ENCODE measurements around the gene KRT6C.

The KRT6C gene

DNA sequence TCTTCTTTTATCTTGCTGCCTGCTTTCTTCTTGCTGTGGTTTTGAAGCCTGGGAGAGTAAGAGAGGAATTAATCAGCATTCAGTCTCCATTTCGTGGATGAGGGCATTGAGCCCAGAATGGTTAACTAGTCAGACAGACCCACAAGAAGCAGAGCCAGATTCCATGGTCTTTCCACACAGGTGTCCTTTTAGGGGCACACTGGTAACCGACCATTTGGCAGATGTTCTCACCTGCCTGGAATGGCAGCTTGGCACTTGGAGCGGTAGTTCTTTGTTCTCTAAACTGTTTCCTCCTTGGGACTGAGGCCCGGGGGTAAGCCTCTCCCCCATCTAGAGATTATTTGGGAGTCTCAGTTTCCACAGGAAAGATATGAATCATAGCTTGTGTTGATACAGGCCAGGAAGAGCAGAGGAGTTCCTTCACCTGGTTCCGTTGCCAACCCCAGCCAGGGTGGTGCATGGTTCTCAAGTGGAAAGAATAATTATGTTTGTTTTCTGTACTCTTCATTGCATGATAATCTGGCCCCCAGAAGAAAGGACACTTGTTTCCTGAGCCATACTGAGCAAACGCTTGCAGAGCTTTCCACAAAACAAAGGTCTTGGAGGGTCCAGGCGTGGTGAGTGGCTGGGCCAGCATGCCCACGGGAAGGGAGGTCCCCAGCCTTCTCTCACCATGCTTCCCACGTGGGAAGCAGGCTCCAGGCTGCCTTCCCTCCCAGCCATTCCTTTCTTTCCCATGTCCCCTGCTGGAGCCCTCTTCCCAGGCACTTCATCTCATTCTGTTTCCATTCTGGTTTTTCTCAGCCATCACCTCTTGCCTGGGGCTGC, 37.4 kb downstream of the KRT6C start:
- no peak overlapping the region for H3K9ac ChIP-seq (ENCODE audit: low read length)
- no peak overlapping the region for H3K4me3 ChIP-seq (ENCODE audit: low read depth, low read length, poor library complexity, severe bottlenecking)
- no peaks in the 10 kb centered on the region for H3K4me1 ChIP-seq (ENCODE audit: insufficient read depth, low read length, severe bottlenecking)
- no peaks in the 10 kb centered on the region for H3F3A ChIP-seq (ENCODE audit: insufficient read depth, low read length)
- H3K9me3 ChIP-seq (ENCODE audit: low read length): no peaks in the 10 kb centered on the region
- no peaks in the 10 kb centered on the region for H4K20me1 ChIP-seq (ENCODE audit: insufficient read depth, low read length)
- H3K4me2 ChIP-seq (ENCODE audit: low read length): no peak overlapping the region
- no peak overlapping the region for H3K27ac ChIP-seq (ENCODE audit: low read depth, low read length, poor library complexity, severe bottlenecking)
- H3K36me3 ChIP-seq (ENCODE audit: insufficient read depth, low read length): no peaks in the 10 kb centered on the region
- TF ChIP-seq CTCF (IDR thresholded peaks at IDR 0.05; ENCODE audit: low read length) (no peak), EZH2 (IDR thresholded peaks at IDR 0.05; ENCODE audit: borderline replicate concordance, low read length) (no peak)
- no peaks in the 10 kb centered on the region; the same call in 1 of the 2 replicates for H3K27me3 ChIP-seq (ENCODE audit: insufficient read depth, low read length)
- H3K79me2 ChIP-seq (ENCODE audit: insufficient read depth, low read length): no peaks in the 10 kb centered on the region
- no peak overlapping the region for H2AFZ ChIP-seq (ENCODE audit: low read length)
- H3K9me2 ChIP-seq (ENCODE audit: low read depth, low read length): no peaks in the 10 kb centered on the region

DNA sequence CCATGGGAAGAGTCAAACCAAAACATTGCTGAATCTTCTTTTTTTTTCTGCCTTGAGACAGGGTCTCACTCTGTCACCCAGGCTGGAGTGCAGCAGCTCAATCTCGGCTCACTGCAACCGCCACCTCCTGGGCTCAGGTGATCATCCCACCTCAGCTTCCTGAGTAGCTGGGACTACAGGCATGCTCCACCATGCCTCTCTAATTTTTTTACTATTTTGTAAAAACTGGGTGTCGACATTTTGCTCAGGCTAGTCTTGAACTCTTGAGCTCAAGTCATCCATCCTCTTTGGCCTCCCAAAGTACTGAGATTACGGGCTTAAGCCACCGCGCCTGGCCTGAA, 38.0 kb downstream of the KRT6C start:
- no peak for TF ChIP-seq EZH2 (IDR thresholded peaks at IDR 0.05; ENCODE audit: borderline replicate concordance, low read length)
- no peak for TF ChIP-seq CTCF (IDR thresholded peaks at IDR 0.05; ENCODE audit: low read length)
- no peaks in the 10 kb centered on the region for H4K20me1 ChIP-seq (ENCODE audit: insufficient read depth, low read length)
- H3K4me3 ChIP-seq (ENCODE audit: low read depth, low read length, poor library complexity, severe bottlenecking): no peak overlapping the region

GRCh38 chr12:52434760-52435530, 38.7 kb downstream of the KRT6C start:
- H3K9me3 ChIP-seq (ENCODE audit: low read length): no peaks in the 10 kb centered on the region
- no peaks in the 10 kb centered on the region for H3K79me2 ChIP-seq (ENCODE audit: insufficient read depth, low read length)
- H3K9ac ChIP-seq (ENCODE audit: low read length): no peak overlapping the region
- H3K36me3 ChIP-seq (ENCODE audit: insufficient read depth, low read length): no peaks in the 10 kb centered on the region
- no peaks in the 10 kb centered on the region; the same call in 1 of the 2 replicates for H3K27me3 ChIP-seq (ENCODE audit: insufficient read depth, low read length)
- H3K4me1 ChIP-seq (ENCODE audit: insufficient read depth, low read length, severe bottlenecking): no peaks in the 10 kb centered on the region
- no peak overlapping the region for H3K4me3 ChIP-seq (ENCODE audit: low read depth, low read length, poor library complexity, severe bottlenecking)
- H3K27ac ChIP-seq (ENCODE audit: low read depth, low read length, poor library complexity, severe bottlenecking): no peak overlapping the region
- TF ChIP-seq CTCF (IDR thresholded peaks at IDR 0.05; ENCODE audit: low read length) (no peak), EZH2 (IDR thresholded peaks at IDR 0.05; ENCODE audit: borderline replicate concordance, low read length) (no peak)
- no peaks in the 10 kb centered on the region for H3F3A ChIP-seq (ENCODE audit: insufficient read depth, low read length)
- no peak overlapping the region for H2AFZ ChIP-seq (ENCODE audit: low read length)
- no peak overlapping the region for H3K4me2 ChIP-seq (ENCODE audit: low read length)
- H4K20me1 ChIP-seq (ENCODE audit: insufficient read depth, low read length): no peaks in the 10 kb centered on the region
- no peaks in the 10 kb centered on the region for H3K9me2 ChIP-seq (ENCODE audit: low read depth, low read length)

More for the DNA sequence above, 38.0 kb downstream of the KRT6C start:
- Histone ChIP-seq H3K9ac (ENCODE audit: low read length) (no peak overlapping the region), H3K9me2 (ENCODE audit: low read depth, low read length) (no peaks in the 10 kb centered on the region), H2AFZ (ENCODE audit: low read length) (no peak overlapping the region), H3K27ac (ENCODE audit: low read depth, low read length, poor library complexity, severe bottlenecking) (no peak overlapping the region), H3K79me2 (ENCODE audit: insufficient read depth, low read length) (no peaks in the 10 kb centered on the region), H3K27me3 (ENCODE audit: insufficient read depth, low read length) (no peaks in the 10 kb centered on the region; the same call in 1 of the 2 replicates), H3K4me2 (ENCODE audit: low read length) (no peak overlapping the region), H3K4me1 (ENCODE audit: insufficient read depth, low read length, severe bottlenecking) (no peaks in the 10 kb centered on the region), H3K36me3 (ENCODE audit: insufficient read depth, low read length) (no peaks in the 10 kb centered on the region), H3F3A (ENCODE audit: insufficient read depth, low read length) (no peaks in the 10 kb centered on the region), H3K9me3 (ENCODE audit: low read length) (no peaks in the 10 kb centered on the region)
